K562 (cell line): ENCODE measurements around the gene FAM83D. TPM values are rescaled to one million over a fixed set of nuclear protein-coding genes. Genes with fewer than 3 reads are reported as not detected.

ENCODE experiments used
- ATAC-seq: fragments of 200-7000 bp; cut with Tn5 transposase; 3 replicates; pipeline ENCODE4 v1.9.1; 2020; ENCODE audit warnings: moderate library complexity
- BruUV-seq: library from RNA; stranded (reverse); fragments of 400-500 nt; replicated peaks from 2 replicates; lab custom pipeline; 2021; lab: Mats Ljungman, UMichigan
- CTCF ChIA-PET: fragments of 300-600 bp; formaldehyde crosslinking; extraction: SDS; loops from one replicate; lab custom pipeline; 2021; ENCODE audit warnings: low intra/inter-chr PET ratio; lab: Yijun Ruan, JAX
- POLR2A ChIA-PET: fragments of 300-600, 350-650 bp; sonication (Branson Sonifier 250); formaldehyde crosslinking; extraction: SDS; loops from one replicate; lab custom pipeline; 2021; ENCODE audit warnings: antibody characterized with exemption, inconsistent platforms; lab: Yijun Ruan, JAX
- DNase-seq, 4 experiments: peaks; one replicate each; pipeline versions ENCODE4 v3.0.0 to v3.0.0-alpha.2; 2011 to 2018; ENCODE audit warnings: low spot score in 3 of 4, mixed read lengths in 3 of 4; ENCODE audit errors: extremely low read depth in 1 of 4
- FAIRE-seq: peaks from 2 replicates; lab custom pipeline; 2011; peaks lifted over from hg19 to GRCh38; lab: Jason Lieb, UNC
- H2AFZ ChIP-seq: 2 replicates; pipeline ENCODE4 v1.6.0; 2011; ENCODE audit warnings: low read depth, low read length, control low read depth, inconsistent platforms
- H3K27ac ChIP-seq: fragments of 200-600 bp; 3 replicates; pipeline ENCODE4 v1.8.0; 2011; ENCODE audit warnings: low read depth, mild to moderate bottlenecking, control low read depth, inconsistent platforms, low read length, moderate library complexity, mixed read lengths; ENCODE audit errors: extremely low read depth
- H3K27me3 ChIP-seq, 2 experiments: fragments of 300-600 bp in 1 of 2; 2 replicates in 1 of 2; 3 replicates in 1 of 2; pipeline versions ENCODE4 v1.6.0 to v1.8.0; 2011; ENCODE audit warnings: inconsistent platforms in 2 of 2, low read length in 2 of 2, mild to moderate bottlenecking in 1 of 2, mixed read lengths in 1 of 2, moderate library complexity in 1 of 2; ENCODE audit not compliant: control insufficient read depth in 2 of 2, insufficient read depth in 2 of 2
- H3K36me3 ChIP-seq: fragments of 300-600 bp; 3 replicates; pipeline ENCODE4 v1.8.0; 2011; ENCODE audit warnings: mild to moderate bottlenecking, low read length, inconsistent platforms; ENCODE audit not compliant: control insufficient read depth, insufficient read depth
- H3K4me1 ChIP-seq, 2 experiments: fragments of 200-600 bp in 1 of 2; replicated peaks in 1 of 2; 2 replicates in 1 of 2; 3 replicates in 1 of 2; pipeline versions ENCODE4 v1.5.1 to v1.8.0; 2011; ENCODE audit warnings: inconsistent platforms in 2 of 2, low read length in 2 of 2, mild to moderate bottlenecking in 1 of 2, mixed read lengths in 1 of 2, moderate library complexity in 1 of 2; ENCODE audit not compliant: control insufficient read depth in 2 of 2, insufficient read depth in 2 of 2
- H3K4me2 ChIP-seq: 2 replicates; pipeline ENCODE4 v1.6.1; 2011; ENCODE audit warnings: low read length, control low read depth, inconsistent platforms, mixed read lengths; ENCODE audit not compliant: insufficient read depth
- H3K4me3 ChIP-seq: fragments of 200-600 bp; sonication (generic), shearing (Covaris generic); 2 replicates; pipeline ENCODE4 v1.5.1; 2016; ENCODE audit warnings: control low read depth, inconsistent platforms
- H3K79me2 ChIP-seq: fragments of 200-600 bp; 3 replicates; pipeline ENCODE4 v1.8.0; 2011; ENCODE audit warnings: low read length, inconsistent platforms; ENCODE audit not compliant: control insufficient read depth, insufficient read depth
- H3K9ac ChIP-seq, 2 experiments: 2 replicates each; pipeline versions ENCODE4 v1.6.0 to v1.6.1; 2011; ENCODE audit warnings: low read depth in 2 of 2, low read length in 2 of 2, control low read depth in 1 of 2, inconsistent platforms in 1 of 2, mild to moderate bottlenecking in 1 of 2, mixed read lengths in 1 of 2; ENCODE audit not compliant: insufficient read depth in 1 of 2
- H3K9me1 ChIP-seq: one replicate; pipeline ENCODE4 v1.6.0; 2011; ENCODE audit warnings: inconsistent platforms, mild to moderate bottlenecking, low read length, moderate library complexity; ENCODE audit not compliant: control insufficient read depth, insufficient read depth
- H3K9me3 ChIP-seq: replicated peaks from 2 replicates; pipeline ENCODE4 v1.5.1; 2011; ENCODE audit warnings: low read depth, low read length, inconsistent platforms; ENCODE audit not compliant: control insufficient read depth, insufficient read depth
- H4K20me1 ChIP-seq: replicated peaks from 2 replicates; pipeline ENCODE4 v1.6.1; 2011; ENCODE audit warnings: low read length, inconsistent platforms, mixed read lengths; ENCODE audit not compliant: control insufficient read depth, insufficient read depth
- CBX8 ChIP-seq: fragments of 200-600 bp; sonication (generic); IDR thresholded peaks from 2 replicates; pipeline ENCODE4 v1.6.1; 2012; ENCODE audit warnings: borderline replicate concordance, mixed run types, low read depth, mild to moderate bottlenecking, moderate library complexity, mixed read lengths, low read length, control low read depth, inconsistent platforms; ENCODE audit not compliant: poor library complexity, severe bottlenecking; ENCODE audit errors: extremely low read depth
- CCNT2 ChIP-seq: IDR thresholded peaks from 2 replicates; pipeline ENCODE4 v1.6.1; 2011; ENCODE audit warnings: borderline replicate concordance, low read depth, mild to moderate bottlenecking, moderate library complexity, mixed read lengths, low read length; ENCODE audit not compliant: insufficient read length; ENCODE audit errors: extremely low read depth
- ERF ChIP-seq: fragments of 450-650 bp; formaldehyde crosslinking; IDR thresholded peaks from 2 replicates; pipeline ENCODE4 v1.4.0; 2020; ENCODE audit warnings: mild to moderate bottlenecking, mixed read lengths
- GATAD2B ChIP-seq: fragments of 450-650 bp; IDR thresholded peaks from 2 replicates; pipeline ENCODE4 v1.6.1; 2017; ENCODE audit warnings: mild to moderate bottlenecking, borderline replicate concordance
- HNRNPUL1 ChIP-seq: fragments of 200-400 bp; formaldehyde crosslinking; IDR thresholded peaks from 2 replicates; pipeline ENCODE4 v1.6.1; 2017; ENCODE audit warnings: low read length
- L3MBTL2 ChIP-seq: fragments of 450-650 bp; IDR thresholded peaks from 2 replicates; pipeline ENCODE4 v1.6.1; 2016; ENCODE audit warnings: mild to moderate bottlenecking, moderate library complexity
- MXI1 ChIP-seq: IDR thresholded peaks from 2 replicates; pipeline ENCODE4 v1.6.1; 2011; ENCODE audit warnings: low read depth, mild to moderate bottlenecking, improper control_type of control experiment, low read length
- PHF8 ChIP-seq: fragments of 200-600 bp; sonication (generic); IDR thresholded peaks from 2 replicates; pipeline ENCODE4 v1.6.1; 2012; ENCODE audit warnings: mixed run types, mild to moderate bottlenecking, inconsistent platforms, low read length, moderate library complexity, borderline replicate concordance
- POLR3A ChIP-seq: IDR thresholded peaks from 2 replicates; pipeline ENCODE4 v1.6.1; 2011; ENCODE audit warnings: borderline replicate concordance, mild to moderate bottlenecking, moderate library complexity; ENCODE audit not compliant: insufficient read length, insufficient read depth; ENCODE audit errors: extremely low read depth
- RBFOX2 ChIP-seq: fragments of 200-400 bp; formaldehyde crosslinking; IDR thresholded peaks from 2 replicates; pipeline ENCODE4 v1.6.1; 2017; ENCODE audit warnings: low read depth, mild to moderate bottlenecking, low read length, moderate library complexity
- RBM17 ChIP-seq: fragments of 200-400 bp; formaldehyde crosslinking; IDR thresholded peaks from 2 replicates; pipeline ENCODE4 v1.6.1; 2017; ENCODE audit warnings: low read depth, mild to moderate bottlenecking, low read length, borderline replicate concordance
- RBM25 ChIP-seq: fragments of 200-400 bp; formaldehyde crosslinking; IDR thresholded peaks from 2 replicates; pipeline ENCODE4 v1.6.1; 2018; ENCODE audit warnings: low read length, low read depth, moderate library complexity; ENCODE audit not compliant: severe bottlenecking
- SRSF9 ChIP-seq: fragments of 200-400 bp; formaldehyde crosslinking; IDR thresholded peaks from 2 replicates; pipeline ENCODE4 v1.6.1; 2017; ENCODE audit warnings: low read depth, low read length, borderline replicate concordance
- TAL1 ChIP-seq: fragments of 450-650 bp; IDR thresholded peaks from 2 replicates; pipeline ENCODE4 v1.6.1; 2016; ENCODE audit warnings: mild to moderate bottlenecking
- XRCC4 ChIP-seq: IDR thresholded peaks from one replicate; pipeline ENCODE4 v1.6.1; 2011; ENCODE audit not compliant: insufficient read depth, insufficient read length; ENCODE audit errors: extremely low read depth
- ZNF75A ChIP-seq: fragments of 450-650 bp; formaldehyde crosslinking; IDR thresholded peaks from 2 replicates; pipeline ENCODE4 v1.4.0; 2020; ENCODE audit warnings: mild to moderate bottlenecking
- WGBS: fragments of 100-300 bp; shearing (Covaris generic); methylation state at CpG from one replicate; pipeline ENCODE4 v1.1.6; 2016; ENCODE audit warnings: low coverage, mixed read lengths; ENCODE audit not compliant: insufficient coverage; ENCODE audit errors: missing lambda C conversion rate; 5-methylcytosine and 5-hydroxymethylcytosine counted together
- in situ Hi-C: fragments of 300-500 bp; cut with MboI; formaldehyde crosslinking; loops from 4 replicates; pipeline ENCODE4 v1.15.0; 2018; ENCODE audit warnings: inconsistent platforms, mixed read lengths
- intact Hi-C: fragments of 100-400 bp; cut with micrococcal nuclease; formaldehyde crosslinking; loops from 2 replicates; pipeline ENCODE4 v1.14.2; 2022
- polyA plus RNA-seq, 8 experiments: library from polyadenylated mRNA; depleted of rRNA in 4 of 8; stranded (reverse) in 5 of 8; unstranded in 3 of 8; fragments of >200 nt; fragmentation: Nextera tagmentation in 2 of 8; fragmentation: Illumina TruSeq in 1 of 8; extraction: Ambion mirVana in 2 of 8; extraction: Trizol in 1 of 8; gene quantifications; 2 replicates each; pipeline versions ENCODE4 v1.2.1 to v1.2.3, GENCODE V29; 2011 to 2014; ENCODE audit warnings: inconsistent platforms in 1 of 8, missing spikeins in 1 of 8
- total RNA-seq, 7 experiments: library from RNA; depleted of rRNA in 6 of 7; stranded (reverse); fragments of >200 nt in 6 of 7; fragmentation: Illumina TruSeq in 2 of 7; extraction: Trizol in 2 of 7; gene quantifications; 2 replicates each; pipeline versions ENCODE4 v1.2.1 to v1.2.3, GENCODE V29; 2011 to 2021; ENCODE audit warnings: low replicate concordance in 1 of 7
- TF ChIP-seq, protein P1 (sequence below): IDR thresholded peaks from 2 replicates; pipeline ENCODE4 v1.6.1; 2012; ENCODE audit warnings: low read depth, low read length, improper control_type of control experiment, borderline replicate concordance
- TF ChIP-seq, protein P2 (sequence below): fragments of 250-450 bp; sonication (Bioruptor Pico); IDR thresholded peaks from 2 replicates; pipeline ENCODE4 v1.5.0; 2021; ENCODE audit warnings: mild to moderate bottlenecking, moderate library complexity

FAM83D gene
- total and polyA plus RNA-seq, 9 of the 15 experiments (the other 6 are each of a cell fraction or from before 2014, with no cell fraction given), result 8.2 to 66.1 (median 43.5) TPM

DNA sequence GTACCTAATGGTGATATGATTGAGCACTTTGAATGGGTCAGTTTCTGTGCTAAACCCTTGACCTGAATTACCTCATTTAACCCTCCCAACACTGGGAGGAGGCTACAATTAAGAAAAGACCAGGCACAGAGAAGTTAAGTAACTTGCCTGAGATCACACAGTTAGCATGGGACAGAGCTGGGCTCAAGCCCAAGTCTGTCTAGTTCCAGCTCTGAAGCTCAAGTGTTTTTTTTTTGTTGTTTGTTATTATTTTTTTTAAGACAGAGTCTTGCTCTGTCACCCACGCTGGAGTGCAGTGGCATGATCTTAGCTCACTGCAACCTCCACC lies 4.0 kb downstream of the FAM83D start:
- H3K4me1 ChIP-seq, result peaks cover 17 to 35% of the 10 kb centered on the region in 2 experiments; a peak in 4 of 5 replicates
- H3K27ac ChIP-seq, result no peak overlapping the region; the same call in 1 of the 3 replicates
- H3K36me3 ChIP-seq, result peaks cover 78% of the 10 kb centered on the region
- WGBS, result 40% methylated on average over 1 of the region's 1 CpG
- no peak for ATAC-seq
- no peak for FAIRE-seq
- intact Hi-C loops (no loop called here), in situ Hi-C loops (loop anchor here (5.0 kb wide), 1 partner anchor 107 kb away; no protein-coding TSS in a partner anchor)
- peak overlapping the region; percentile 100 for H3K4me2 ChIP-seq
- no peak overlapping the region for H2AFZ ChIP-seq
- H3K27me3 ChIP-seq, result no peaks in the 10 kb centered on the region
- ChIA-PET CTCF (no interaction called here), POLR2A (interaction anchor here (1.0 to 4.9 kb wide), 8 partner anchors 8 to 119 kb away, joined by 3 to 46 read pairs (median 10); partner anchors contain the start of gene DHX35)
- no peaks in the 10 kb centered on the region for H3K9me3 ChIP-seq
- DNase-seq, result no peak
- peak overlapping the region in 1 of 2 experiments; percentile 91; a peak in 2 of 4 replicates for H3K9ac ChIP-seq
- H3K4me3 ChIP-seq, result peak overlapping the region; percentile 98; the same call in 1 of the 2 replicates
- H3K79me2 ChIP-seq, result peaks cover 90% of the 10 kb centered on the region
- no TSS peak for BruUV-seq
- peaks cover 43% of the 10 kb centered on the region for H4K20me1 ChIP-seq
- peaks cover 10% of the 10 kb centered on the region for H3K9me1 ChIP-seq
- TF ChIP-seq ERF (CRISPR knock-in tag) (no peak), MXI1 (no peak), POLR3A (no peak), ZNF75A (CRISPR knock-in tag) (no peak), RBM17 (no peak), CBX8 (no peak), GATAD2B (no peak), CCNT2 (no peak), TAL1 (no peak), PHF8 (no peak), L3MBTL2 (no peak), HNRNPUL1 (no peak), RBM25 (peak; percentile 79), RBFOX2 (0 out of 2 replicates have a peak, but pooled peaks have one; percentile 3), XRCC4 (no peak), SRSF9 (no peak)
- TF ChIP-seq, protein P1, sequence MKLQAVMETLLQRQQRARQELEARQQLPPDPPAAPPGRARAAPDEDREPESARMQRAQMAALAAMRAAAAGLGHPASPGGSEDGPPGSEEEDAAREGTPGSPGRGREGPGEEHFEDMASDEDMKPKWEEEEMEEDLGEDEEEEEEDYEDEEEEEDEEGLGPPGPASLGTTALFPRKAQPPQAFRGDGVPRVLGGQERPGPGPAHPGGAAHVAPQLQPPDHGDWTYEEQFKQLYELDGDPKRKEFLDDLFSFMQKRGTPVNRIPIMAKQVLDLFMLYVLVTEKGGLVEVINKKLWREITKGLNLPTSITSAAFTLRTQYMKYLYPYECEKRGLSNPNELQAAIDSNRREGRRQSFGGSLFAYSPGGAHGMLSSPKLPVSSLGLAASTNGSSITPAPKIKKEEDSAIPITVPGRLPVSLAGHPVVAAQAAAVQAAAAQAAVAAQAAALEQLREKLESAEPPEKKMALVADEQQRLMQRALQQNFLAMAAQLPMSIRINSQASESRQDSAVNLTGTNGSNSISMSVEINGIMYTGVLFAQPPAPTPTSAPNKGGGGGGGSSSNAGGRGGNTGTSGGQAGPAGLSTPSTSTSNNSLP, result no peak
- TF ChIP-seq, protein P2, sequence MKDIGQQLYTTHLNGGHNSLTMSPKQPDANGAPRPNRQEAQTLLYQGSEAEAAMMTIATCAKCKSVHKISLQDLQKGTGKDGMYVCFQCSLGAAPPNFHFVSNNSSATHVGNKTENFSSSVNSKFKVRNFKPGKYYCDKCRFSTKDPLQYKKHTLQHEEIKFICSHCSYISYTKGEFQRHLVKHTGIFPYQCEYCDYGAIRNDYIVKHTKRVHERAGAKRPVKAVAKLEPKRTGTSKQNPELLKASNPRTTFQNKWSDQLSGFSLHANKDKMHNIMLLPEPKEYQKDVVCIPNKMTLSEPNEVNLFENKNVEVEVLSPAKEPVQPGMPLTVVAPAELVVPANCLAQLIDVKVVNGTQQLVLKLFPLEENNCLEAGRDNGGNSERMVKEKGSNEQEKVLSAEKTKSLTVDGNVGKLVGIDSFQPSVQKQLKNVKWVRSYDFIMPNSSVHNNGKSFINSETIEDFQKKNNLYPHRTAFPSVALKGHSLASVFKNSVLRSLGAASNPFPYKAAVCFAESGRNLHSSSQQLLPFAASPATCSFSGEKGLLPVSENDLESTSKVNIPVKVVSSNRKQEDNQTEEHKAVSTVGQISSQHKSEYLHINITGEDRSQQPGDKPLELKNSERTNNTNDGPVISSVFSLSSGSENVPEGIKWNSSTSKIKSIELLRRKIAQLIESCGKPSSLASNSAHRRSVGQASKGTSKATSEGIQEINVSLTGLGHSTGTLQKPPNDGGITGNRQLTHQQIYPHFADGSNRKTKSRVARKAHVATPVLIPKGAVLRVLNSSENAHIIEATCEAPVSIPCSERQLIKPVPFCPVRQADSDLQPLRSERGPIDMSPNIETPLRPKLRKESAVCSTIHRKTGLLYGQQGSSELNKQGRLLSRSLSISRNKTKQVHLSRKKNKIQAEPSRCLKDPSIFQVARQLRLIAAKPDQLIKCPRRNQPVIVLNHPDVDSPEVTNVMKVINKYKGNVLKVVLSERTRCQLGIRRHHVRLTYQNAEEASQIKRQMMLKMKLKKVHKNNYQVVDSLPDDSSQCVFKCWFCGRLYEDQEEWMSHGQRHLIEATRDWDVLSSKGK (CRISPR knock-in tag), result no peak
